GM06990 (cell line): ENCODE data around the gene DNAJB1.

ENCODE experiments used
- DNase-seq: peaks from one replicate; pipeline ENCODE4 v3.0.0-alpha.2; 2011; ENCODE audit not compliant: insufficient read length; ENCODE audit errors: extremely low read depth
- H3K27me3 ChIP-seq: replicated peaks from 2 replicates; pipeline ENCODE4 v1.6.0; 2011; ENCODE audit warnings: low read length; ENCODE audit not compliant: control insufficient read depth, insufficient read depth
- H3K36me3 ChIP-seq: 2 replicates; pipeline ENCODE4 v1.5.1; 2011; ENCODE audit warnings: low read length; ENCODE audit not compliant: control insufficient read depth, insufficient read depth
- H3K4me3 ChIP-seq: replicated peaks from 2 replicates; pipeline ENCODE4 v1.5.1; 2011; ENCODE audit warnings: low read depth, mild to moderate bottlenecking, control low read depth, low read length
- CTCF ChIP-seq: IDR thresholded peaks from 2 replicates; pipeline ENCODE4 v1.5.1; 2011; ENCODE audit warnings: low read length, control low read depth, mild to moderate bottlenecking, inconsistent platforms; ENCODE audit not compliant: insufficient read depth, poor library complexity, severe bottlenecking

DNAJB1 gene

GRCh38 chr19:14492756-14493337 is 25.4 kb downstream of the DNAJB1 start:
- TF ChIP-seq CTCF, result no peak
- Histone ChIP-seq H3K27me3 (no peaks in the 10 kb centered on the region), H3K4me3 (no peak overlapping the region), H3K36me3 (no peaks in the 10 kb centered on the region; the same call in 1 of the 2 replicates)
- DNase-seq, result no peak

- no peaks in the 10 kb centered on the region; the same call in none of the 2 replicates for H3K36me3 ChIP-seq
- TF ChIP-seq CTCF, result no peak
- no peak for DNase-seq
- H3K4me3 ChIP-seq, result no peak overlapping the region
- no peaks in the 10 kb centered on the region for H3K27me3 ChIP-seq
Observed at GRCh38 chr19:14487370-14488125, 30.6 kb downstream of the DNAJB1 start.

GRCh38 chr19:14482172-14482941 is 35.8 kb downstream of the DNAJB1 start:
- H3K27me3 ChIP-seq, result no peaks in the 10 kb centered on the region
- DNase-seq, result no peak
- H3K36me3 ChIP-seq, result no peaks in the 10 kb centered on the region; the same call in none of the 2 replicates
- no peak for TF ChIP-seq CTCF
- H3K4me3 ChIP-seq, result no peak overlapping the region

DNA sequence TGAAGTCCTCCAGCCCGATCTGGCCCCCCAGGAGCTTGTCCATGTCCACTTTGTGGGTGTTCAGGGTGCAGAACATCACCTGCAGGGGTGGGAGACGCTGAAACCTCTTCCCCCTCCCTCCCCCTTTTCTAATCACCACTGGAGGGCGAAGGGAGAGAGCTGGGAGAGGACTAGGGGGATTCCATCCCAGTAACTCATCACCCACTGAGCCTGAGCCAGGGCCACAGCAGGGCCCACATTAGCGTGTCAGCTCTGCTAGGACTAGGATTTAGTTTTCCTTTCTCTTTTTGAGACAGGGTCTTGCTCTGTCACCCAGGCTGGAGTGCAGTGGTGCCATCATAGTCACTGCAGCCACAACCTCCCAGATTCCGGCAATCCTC is 37.5 kb downstream of the DNAJB1 start:
- H3K36me3 ChIP-seq, result no peaks in the 10 kb centered on the region; the same call in none of the 2 replicates
- DNase-seq, result no peak
- TF ChIP-seq CTCF, result no peak
- no peaks in the 10 kb centered on the region for H3K27me3 ChIP-seq
- no peak overlapping the region for H3K4me3 ChIP-seq

DNA sequence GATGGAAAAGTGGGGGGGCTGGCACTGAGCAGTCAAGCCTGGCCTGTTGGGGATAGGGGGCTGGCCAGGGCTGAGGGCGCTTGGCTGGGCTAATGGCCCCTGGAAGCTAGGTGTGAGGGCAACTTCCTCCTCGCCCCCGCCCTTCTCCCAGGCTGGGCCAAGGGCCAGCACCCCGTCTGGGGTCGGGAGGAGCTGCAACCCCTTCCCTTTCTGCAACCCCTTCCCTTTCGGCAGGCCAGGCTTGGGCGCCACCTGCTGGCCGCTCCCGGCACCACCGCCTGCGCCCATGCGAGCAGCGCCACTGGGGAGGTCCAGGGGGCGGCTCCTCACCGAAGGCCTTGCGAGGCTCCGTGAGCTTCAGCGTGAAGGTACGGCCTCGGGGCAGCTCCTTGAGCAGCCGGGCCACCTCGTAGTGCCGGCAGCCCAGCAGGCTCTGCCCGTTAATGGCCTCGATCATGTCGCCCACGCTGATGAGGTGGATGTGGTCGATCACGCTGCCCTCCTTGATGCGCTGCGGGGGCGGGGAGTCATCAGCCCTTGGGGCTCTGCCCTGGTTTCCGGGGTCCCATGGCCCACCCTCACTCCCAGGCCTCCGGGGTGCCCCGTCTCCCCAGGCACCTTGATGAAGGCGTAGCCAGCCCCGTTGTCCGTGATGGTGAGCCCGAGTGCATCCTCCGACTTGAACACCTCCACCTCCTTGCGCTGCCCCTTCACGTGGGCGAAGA is 38.1 kb downstream of the DNAJB1 start:
- TF ChIP-seq CTCF, result peak; percentile 97
- DNase-seq, result peak; percentile 70
- Histone ChIP-seq H3K36me3 (no peaks in the 10 kb centered on the region; the same call in none of the 2 replicates), H3K27me3 (no peaks in the 10 kb centered on the region), H3K4me3 (peak overlapping the region; percentile 20; the same call in 1 of the 2 replicates)
